VCaP (cell line): Measurements from ENCODE around the gene KCNK16.

ENCODE experiments used
- H3K27ac ChIP-seq: fragments of 450-650 bp; 2 replicates; pipeline ENCODE4 v1.5.1; 2017
- CTCF ChIP-seq: fragments of 450-650 bp; conservative IDR thresholded peaks from 2 replicates; pipeline ENCODE4 v1.5.1; 2017; ENCODE audit warnings: mild to moderate bottlenecking, moderate library complexity

KCNK16 gene

GRCh38 chr6:39322306-39322850 is at the start of gene KCNK16:
KCNK16 (minus strand) TSS chr6:39322702; CDS start chr6:39322540, 162 bp downstream.
- no peak within 1 kb of the TSS for H3K27ac ChIP-seq
- TF ChIP-seq CTCF: no peak

- no peak for TF ChIP-seq CTCF
- H3K27ac ChIP-seq: no peak overlapping the region
Observed at GRCh38 chr6:39370390-39370789, 47.9 kb upstream of the KCNK16 start.

- H3K27ac ChIP-seq: no peak overlapping the region
- no peak; the same call in 1 of the 2 replicates for TF ChIP-seq CTCF
Observed at GRCh38 chr6:39369987-39370386, 47.5 kb upstream of the KCNK16 start.

DNA sequence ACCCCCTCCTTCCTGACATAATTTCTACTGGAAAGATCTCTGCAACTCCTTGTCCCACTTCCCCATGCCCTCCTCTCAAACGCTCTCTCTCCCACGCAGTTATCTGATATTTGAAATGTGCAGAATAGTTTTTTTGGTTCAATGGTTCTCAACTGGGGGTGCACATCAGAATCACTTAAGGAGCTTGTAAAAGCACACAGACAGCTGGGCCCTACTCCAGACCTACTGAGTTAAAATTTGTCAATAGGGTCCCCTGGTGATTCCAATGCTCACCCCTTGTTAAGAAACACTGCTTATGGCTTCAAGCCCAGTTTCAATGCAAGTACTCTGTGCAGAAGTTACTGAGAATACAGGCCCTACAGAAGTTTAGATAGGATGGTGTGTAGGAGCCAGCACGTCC is 45.2 kb upstream of the KCNK16 start:
- no peak for TF ChIP-seq CTCF
- no peak overlapping the region for H3K27ac ChIP-seq

DNA sequence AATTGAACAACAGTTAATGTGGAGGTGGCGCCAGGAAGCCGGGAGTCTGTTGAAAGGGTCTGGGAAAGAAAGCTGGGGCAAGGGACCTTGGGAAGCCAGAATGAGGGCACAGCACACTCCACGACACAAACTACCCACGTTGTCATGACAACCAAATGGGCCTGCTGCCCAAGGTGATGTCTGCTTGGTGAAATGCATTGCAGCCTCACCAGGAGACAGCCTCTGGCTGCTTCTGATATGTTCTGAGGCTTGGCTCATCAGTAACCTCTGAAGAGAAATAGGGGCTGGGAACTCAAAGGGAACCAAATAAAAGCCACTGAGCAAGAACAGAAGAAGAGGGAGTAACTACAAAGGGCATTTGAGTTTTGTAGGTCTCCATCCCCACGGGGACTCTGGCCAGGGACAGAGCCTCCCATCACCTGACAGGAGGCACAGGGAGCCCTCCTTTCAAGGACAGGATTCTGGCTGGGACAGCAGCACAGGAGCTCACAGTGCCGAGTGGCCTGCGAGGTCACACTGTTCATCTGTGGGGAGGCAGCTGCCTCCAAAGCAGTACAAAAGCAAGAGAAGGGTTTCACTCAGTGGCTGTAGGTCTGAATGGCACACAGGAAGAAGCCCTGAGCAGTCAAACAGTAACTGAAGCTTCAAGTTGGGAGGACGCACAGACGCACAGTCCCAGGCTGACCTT is 44.6 kb upstream of the KCNK16 start:
- no peak for TF ChIP-seq CTCF

GRCh38 chr6:39365281-39366074 is 43.0 kb upstream of the KCNK16 start:
- TF ChIP-seq CTCF: no peak
- H3K27ac ChIP-seq: no peak overlapping the region

More for the DNA sequence above, 44.6 kb upstream of the KCNK16 start:
- H3K27ac ChIP-seq: no peak overlapping the region

GRCh38 chr6:39363280-39363679 is 40.8 kb upstream of the KCNK16 start:
- no peak overlapping the region for H3K27ac ChIP-seq
- TF ChIP-seq CTCF: no peak
